ENCODE data around the gene CPB1.

DNA sequence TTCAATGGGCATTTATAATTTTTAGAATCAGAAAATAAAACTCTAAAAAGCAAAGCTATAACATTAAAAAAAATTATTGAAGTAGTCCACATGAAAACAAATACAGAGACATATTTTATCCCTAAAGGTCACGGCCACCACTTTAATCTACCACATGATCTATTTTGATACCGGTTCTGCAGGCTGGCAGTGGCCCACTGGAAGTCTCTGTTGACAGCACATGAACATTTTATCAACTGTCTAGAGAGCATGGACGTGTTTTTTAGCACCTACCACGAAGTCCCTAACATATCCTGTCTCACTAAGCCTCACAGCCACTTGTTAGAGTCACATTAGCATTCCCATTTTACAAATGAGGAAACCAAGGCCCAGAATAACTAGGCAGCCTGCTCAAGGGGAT lies 35.7 kb downstream of the CPB1 start:
- no peak for TF ChIP-seq CTCF (IDR thresholded peaks at IDR 0.05; ENCODE audit: low read depth, low read length, poor library complexity, severe bottlenecking)
- no peak for TF ChIP-seq EZH2phosphoT487 (IDR thresholded peaks at IDR 0.05; ENCODE audit: borderline replicate concordance, low read length)
